ENCODE results near the gene ARID4A. TPM values are rescaled to one million over a fixed set of nuclear protein-coding genes. Genes with fewer than 3 reads are reported as not detected.

Gene ARID4A
- total and polyA plus RNA-seq, 10 of the 15 experiments (the other 5 are each of a cell fraction or from before 2014, with no cell fraction given) = 5.2 to 18.9 (median 12.5) TPM

DNA sequence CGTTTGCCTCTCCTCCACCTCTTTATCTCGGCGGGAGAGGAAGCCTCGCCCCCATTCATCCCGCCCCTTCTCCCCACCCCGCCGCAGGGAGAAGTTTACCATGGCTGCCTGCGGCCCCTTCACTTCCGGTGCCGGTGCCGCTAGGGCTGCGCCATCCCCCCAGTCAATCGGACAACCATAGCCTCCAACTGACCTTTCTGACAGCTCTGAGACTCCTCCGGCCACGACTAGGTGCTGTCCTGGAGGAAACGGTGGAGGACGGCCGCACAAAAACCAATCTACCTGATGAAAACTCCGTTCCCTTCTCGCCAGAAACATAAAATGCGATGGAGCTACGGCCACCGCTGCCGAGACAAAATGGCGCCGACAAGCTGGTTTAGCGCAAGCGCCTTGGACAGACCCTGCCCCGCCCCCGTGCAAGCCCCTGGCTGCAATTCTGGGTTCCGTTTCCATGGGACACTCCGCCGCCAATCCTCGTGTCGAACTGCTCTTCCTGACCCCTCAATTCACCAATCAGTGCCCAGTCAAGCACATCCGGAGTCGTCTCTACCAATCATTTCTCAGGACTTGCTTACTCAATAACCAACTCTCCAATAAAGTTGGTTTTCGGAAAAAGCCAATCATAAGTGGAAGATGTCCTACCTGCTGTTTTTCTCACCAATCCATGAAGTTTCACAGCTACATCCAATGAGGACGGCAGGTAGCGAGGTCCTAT lies 436 bp upstream of the ARID4A start (continued):
- TF ChIP-seq, protein P1, sequence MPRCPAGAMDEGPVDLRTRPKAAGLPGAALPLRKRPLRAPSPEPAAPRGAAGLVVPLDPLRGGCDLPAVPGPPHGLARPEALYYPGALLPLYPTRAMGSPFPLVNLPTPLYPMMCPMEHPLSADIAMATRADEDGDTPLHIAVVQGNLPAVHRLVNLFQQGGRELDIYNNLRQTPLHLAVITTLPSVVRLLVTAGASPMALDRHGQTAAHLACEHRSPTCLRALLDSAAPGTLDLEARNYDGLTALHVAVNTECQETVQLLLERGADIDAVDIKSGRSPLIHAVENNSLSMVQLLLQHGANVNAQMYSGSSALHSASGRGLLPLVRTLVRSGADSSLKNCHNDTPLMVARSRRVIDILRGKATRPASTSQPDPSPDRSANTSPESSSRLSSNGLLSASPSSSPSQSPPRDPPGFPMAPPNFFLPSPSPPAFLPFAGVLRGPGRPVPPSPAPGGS (IDR thresholded peaks at IDR 0.05; ENCODE audit: borderline replicate concordance, insufficient read depth, low read depth, low read length, poor library complexity, severe bottlenecking) = peak; percentile 31
- TF ChIP-seq KAT2A (conservative IDR thresholded peaks at IDR 0.05; ENCODE audit: control insufficient read depth, low read depth, low read length) = no peak
- TF ChIP-seq, protein P2, sequence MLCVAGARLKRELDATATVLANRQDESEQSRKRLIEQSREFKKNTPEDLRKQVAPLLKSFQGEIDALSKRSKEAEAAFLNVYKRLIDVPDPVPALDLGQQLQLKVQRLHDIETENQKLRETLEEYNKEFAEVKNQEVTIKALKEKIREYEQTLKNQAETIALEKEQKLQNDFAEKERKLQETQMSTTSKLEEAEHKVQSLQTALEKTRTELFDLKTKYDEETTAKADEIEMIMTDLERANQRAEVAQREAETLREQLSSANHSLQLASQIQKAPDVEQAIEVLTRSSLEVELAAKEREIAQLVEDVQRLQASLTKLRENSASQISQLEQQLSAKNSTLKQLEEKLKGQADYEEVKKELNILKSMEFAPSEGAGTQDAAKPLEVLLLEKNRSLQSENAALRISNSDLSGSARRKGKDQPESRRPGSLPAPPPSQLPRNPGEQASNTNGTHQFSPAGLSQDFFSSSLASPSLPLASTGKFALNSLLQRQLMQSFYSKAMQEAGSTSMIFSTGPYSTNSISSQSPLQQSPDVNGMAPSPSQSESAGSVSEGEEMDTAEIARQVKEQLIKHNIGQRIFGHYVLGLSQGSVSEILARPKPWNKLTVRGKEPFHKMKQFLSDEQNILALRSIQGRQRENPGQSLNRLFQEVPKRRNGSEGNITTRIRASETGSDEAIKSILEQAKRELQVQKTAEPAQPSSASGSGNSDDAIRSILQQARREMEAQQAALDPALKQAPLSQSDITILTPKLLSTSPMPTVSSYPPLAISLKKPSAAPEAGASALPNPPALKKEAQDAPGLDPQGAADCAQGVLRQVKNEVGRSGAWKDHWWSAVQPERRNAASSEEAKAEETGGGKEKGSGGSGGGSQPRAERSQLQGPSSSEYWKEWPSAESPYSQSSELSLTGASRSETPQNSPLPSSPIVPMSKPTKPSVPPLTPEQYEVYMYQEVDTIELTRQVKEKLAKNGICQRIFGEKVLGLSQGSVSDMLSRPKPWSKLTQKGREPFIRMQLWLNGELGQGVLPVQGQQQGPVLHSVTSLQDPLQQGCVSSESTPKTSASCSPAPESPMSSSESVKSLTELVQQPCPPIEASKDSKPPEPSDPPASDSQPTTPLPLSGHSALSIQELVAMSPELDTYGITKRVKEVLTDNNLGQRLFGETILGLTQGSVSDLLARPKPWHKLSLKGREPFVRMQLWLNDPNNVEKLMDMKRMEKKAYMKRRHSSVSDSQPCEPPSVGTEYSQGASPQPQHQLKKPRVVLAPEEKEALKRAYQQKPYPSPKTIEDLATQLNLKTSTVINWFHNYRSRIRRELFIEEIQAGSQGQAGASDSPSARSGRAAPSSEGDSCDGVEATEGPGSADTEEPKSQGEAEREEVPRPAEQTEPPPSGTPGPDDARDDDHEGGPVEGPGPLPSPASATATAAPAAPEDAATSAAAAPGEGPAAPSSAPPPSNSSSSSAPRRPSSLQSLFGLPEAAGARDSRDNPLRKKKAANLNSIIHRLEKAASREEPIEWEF (IDR thresholded peaks at IDR 0.05; ENCODE audit: insufficient replicate concordance, low read depth, low read length) = no peak
- TF ChIP-seq, protein P3, sequence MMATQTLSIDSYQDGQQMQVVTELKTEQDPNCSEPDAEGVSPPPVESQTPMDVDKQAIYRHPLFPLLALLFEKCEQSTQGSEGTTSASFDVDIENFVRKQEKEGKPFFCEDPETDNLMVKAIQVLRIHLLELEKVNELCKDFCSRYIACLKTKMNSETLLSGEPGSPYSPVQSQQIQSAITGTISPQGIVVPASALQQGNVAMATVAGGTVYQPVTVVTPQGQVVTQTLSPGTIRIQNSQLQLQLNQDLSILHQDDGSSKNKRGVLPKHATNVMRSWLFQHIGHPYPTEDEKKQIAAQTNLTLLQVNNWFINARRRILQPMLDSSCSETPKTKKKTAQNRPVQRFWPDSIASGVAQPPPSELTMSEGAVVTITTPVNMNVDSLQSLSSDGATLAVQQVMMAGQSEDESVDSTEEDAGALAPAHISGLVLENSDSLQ (IDR thresholded peaks at IDR 0.05) = peak; percentile 95
- peak; percentile 86 for TF ChIP-seq BMI1 (IDR thresholded peaks at IDR 0.05; ENCODE audit: borderline replicate concordance)
- TF ChIP-seq, protein P4, sequence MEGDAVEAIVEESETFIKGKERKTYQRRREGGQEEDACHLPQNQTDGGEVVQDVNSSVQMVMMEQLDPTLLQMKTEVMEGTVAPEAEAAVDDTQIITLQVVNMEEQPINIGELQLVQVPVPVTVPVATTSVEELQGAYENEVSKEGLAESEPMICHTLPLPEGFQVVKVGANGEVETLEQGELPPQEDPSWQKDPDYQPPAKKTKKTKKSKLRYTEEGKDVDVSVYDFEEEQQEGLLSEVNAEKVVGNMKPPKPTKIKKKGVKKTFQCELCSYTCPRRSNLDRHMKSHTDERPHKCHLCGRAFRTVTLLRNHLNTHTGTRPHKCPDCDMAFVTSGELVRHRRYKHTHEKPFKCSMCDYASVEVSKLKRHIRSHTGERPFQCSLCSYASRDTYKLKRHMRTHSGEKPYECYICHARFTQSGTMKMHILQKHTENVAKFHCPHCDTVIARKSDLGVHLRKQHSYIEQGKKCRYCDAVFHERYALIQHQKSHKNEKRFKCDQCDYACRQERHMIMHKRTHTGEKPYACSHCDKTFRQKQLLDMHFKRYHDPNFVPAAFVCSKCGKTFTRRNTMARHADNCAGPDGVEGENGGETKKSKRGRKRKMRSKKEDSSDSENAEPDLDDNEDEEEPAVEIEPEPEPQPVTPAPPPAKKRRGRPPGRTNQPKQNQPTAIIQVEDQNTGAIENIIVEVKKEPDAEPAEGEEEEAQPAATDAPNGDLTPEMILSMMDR (IDR thresholded peaks at IDR 0.05 in 2 of 3, conservative IDR thresholded peaks at IDR 0.05 in 1 of 3; ENCODE audit: control insufficient read depth in 2 of 3, extremely low read depth in 1 of 3, insufficient read depth in 1 of 3, low read depth in 3 of 3, low read length in 3 of 3) = peak in 1 of 3 experiments; percentile 8; a peak in 1 of 6 replicates
- TF ChIP-seq, protein P5, sequence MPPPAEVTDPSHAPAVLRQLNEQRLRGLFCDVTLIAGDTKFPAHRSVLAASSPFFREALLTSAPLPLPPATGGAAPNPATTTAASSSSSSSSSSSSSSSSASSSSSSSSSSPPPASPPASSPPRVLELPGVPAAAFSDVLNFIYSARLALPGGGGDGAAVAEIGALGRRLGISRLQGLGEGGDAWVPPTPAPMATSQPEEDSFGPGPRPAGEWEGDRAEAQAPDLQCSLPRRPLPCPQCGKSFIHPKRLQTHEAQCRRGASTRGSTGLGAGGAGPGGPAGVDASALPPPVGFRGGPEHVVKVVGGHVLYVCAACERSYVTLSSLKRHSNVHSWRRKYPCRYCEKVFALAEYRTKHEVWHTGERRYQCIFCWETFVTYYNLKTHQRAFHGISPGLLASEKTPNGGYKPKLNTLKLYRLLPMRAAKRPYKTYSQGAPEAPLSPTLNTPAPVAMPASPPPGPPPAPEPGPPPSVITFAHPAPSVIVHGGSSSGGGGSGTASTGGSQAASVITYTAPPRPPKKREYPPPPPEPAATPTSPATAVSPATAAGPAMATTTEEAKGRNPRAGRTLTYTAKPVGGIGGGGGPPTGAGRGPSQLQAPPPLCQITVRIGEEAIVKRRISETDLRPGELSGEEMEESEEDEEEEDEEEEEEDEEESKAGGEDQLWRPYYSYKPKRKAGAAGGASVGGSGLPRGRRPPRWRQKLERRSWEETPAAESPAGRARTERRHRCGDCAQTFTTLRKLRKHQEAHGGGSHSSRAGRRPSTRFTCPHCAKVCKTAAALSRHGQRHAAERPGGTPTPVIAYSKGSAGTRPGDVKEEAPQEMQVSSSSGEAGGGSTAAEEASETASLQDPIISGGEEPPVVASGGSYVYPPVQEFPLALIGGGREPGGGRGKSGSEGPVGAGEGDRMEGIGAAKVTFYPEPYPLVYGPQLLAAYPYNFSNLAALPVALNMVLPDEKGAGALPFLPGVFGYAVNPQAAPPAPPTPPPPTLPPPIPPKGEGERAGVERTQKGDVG (CRISPR knock-in tag; IDR thresholded peaks at IDR 0.05) = peak; percentile 73; the same call in 1 of the 2 replicates
- TF ChIP-seq, protein P6, sequence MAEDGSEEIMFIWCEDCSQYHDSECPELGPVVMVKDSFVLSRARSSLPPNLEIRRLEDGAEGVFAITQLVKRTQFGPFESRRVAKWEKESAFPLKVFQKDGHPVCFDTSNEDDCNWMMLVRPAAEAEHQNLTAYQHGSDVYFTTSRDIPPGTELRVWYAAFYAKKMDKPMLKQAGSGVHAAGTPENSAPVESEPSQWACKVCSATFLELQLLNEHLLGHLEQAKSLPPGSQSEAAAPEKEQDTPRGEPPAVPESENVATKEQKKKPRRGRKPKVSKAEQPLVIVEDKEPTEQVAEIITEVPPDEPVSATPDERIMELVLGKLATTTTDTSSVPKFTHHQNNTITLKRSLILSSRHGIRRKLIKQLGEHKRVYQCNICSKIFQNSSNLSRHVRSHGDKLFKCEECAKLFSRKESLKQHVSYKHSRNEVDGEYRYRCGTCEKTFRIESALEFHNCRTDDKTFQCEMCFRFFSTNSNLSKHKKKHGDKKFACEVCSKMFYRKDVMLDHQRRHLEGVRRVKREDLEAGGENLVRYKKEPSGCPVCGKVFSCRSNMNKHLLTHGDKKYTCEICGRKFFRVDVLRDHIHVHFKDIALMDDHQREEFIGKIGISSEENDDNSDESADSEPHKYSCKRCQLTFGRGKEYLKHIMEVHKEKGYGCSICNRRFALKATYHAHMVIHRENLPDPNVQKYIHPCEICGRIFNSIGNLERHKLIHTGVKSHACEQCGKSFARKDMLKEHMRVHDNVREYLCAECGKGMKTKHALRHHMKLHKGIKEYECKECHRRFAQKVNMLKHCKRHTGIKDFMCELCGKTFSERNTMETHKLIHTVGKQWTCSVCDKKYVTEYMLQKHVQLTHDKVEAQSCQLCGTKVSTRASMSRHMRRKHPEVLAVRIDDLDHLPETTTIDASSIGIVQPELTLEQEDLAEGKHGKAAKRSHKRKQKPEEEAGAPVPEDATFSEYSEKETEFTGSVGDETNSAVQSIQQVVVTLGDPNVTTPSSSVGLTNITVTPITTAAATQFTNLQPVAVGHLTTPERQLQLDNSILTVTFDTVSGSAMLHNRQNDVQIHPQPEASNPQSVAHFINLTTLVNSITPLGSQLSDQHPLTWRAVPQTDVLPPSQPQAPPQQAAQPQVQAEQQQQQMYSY (CRISPR knock-in tag; IDR thresholded peaks at IDR 0.05) = peak; percentile 82
- peak; percentile 83 for TF ChIP-seq SMAD5 (IDR thresholded peaks at IDR 0.05; ENCODE audit: low read depth)
